ENCODE data around the gene DDI1.

- TF ChIP-seq ZNF114 (CRISPR knock-in tag; IDR thresholded peaks at IDR 0.05): no peak
- TF ChIP-seq CTCF (conservative IDR thresholded peaks at IDR 0.05; ENCODE audit: low read depth in 2 of 2): no peak
Measured at GRCh38 chr11:103988595-103988969, 47.9 kb upstream of the DDI1 start.

Measured in GM23338 (cell line).